GM18951 (cell line): ENCODE measurements around the gene FASN.
A peak's percentile ranks its signal among the peaks of the same experiment; 100 is the strongest.

Source experiments
- POLR2A ChIP-seq: IDR thresholded peaks from 4 replicates; pipeline ENCODE4 v1.6.1; 2011; ENCODE audit warnings: mild to moderate bottlenecking; ENCODE audit not compliant: insufficient read length, insufficient read depth; ENCODE audit errors: extremely low read depth
- in situ Hi-C: fragments of 300-500 bp; cut with MboI; formaldehyde crosslinking; loops from one replicate; pipeline ENCODE4 v1.12.0; 2022; ENCODE audit warnings: low sequenced_read_pairs, mixed read lengths, inconsistent platforms; ENCODE audit not compliant: unreplicated experiment

The FASN gene

DNA sequence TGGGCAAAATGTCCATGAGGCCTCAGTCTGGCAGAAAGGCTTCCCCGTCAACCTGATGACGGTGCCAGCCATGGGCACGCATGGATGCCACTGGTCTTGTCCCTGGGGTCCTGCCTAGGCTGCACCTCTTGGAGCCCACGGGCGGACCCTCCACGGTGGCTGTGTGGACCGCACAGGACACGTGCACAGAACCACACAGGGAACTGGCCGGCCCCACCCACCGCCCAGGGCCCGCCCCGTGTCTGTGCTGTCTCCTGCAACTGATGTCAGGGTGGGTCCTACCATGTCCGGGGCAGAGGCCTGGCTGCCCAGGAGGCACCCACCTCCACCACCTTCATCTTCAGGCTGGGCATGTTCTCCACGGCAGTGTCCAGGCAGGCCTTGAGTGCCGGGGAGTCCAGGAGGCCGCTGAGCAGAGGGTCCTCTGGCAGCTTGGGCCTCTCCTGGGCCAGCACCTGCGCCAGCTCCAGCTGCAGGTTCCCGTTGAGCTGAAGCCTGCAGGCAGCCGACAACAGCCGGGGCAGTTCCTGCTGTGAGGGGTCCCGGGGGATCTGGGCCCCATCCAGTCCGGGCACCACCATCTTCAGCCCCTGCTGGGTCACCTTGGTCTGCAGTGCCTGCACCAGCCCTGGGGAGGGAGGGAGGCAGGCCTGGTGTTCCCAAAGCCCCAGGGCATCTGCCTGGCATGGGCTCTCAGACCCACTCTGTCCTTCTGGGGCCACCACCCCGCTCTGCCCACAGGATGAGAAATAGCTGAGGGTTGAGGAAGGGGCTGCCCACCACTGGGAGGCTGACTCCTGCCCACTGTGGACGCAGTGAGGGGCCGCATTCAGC, 11.9 kb downstream of the FASN start:
- in situ Hi-C loops: no loop called here
- TF ChIP-seq POLR2A: no peak

DNA sequence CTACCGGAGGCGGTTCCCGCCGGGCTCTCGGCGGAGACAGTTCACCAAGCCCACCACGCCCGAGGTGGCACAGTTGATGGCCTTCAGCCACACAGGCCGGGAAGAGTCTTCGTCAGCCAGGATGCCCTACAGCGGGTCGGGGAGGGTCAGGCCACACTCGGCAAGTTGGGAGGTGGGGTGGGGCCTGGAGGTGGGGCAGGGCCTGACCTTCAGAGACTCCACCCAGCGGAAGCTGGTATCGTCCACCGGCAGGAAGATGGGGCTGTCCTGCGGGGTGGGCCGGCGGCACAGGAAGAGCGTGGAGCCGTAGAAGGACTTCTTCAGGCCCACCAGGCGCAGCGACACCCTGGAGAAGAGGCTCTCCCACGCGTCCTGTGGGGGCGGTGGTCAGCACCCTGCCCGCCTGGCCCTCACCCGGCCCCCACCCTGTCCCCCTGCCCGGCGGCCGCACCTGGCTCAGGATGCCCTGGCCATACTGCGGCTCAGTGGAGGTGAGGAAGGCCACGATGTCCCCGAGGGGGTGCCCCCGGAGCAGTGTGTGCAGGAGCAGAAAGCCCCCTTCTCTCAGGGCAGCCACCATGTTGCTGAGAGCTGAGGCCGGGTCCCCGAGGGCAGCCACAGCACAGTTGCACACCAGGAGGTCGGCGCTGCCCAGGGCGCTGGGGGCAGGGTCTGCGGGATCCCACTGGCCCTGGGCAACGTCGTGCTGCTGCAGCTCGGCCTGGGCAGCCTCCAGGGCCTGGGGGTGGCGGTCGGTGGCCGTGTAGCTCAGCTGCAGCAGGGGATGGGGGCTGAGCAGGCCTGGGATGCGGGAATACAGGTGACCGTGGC, 12.8 kb downstream of the FASN start:
- no peak for TF ChIP-seq POLR2A
- in situ Hi-C loops: no loop called here

DNA sequence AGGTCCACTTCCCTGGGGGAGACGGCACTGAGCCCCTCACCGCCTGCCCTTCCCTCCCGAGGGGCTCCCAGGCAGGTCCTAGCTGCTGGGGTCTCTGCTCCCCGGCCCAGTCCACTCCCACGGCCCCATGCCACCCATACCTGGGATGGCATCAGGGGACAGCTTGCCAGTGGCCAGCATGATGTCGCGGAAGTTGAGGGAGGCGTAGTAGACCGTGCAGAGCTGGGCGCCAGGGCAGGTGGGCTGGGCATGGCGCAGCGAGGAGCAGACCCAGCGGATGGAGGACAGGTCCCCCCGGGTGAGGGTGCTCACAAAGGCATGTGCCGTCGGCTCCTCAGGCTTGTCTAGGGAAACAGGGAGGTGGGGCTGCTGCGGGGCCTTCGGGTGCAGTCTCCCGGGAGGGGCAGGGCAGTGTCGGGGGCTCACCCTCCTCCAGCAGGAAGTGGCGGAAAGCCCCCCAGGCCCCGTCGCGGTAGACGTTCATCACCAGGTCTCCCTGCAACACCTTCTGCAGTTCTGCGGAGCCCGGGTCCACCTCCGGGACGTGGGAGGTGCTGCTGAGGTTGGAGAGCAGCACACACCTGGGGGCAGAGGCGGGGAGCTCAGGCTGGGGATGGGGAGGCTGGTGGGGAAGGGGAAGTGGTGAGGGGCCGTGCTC, 13.5 kb downstream of the FASN start:
- in situ Hi-C loops: no loop called here
- no peak for TF ChIP-seq POLR2A

GRCh38 chr17:82083533-82084359, 14.3 kb downstream of the FASN start:
- TF ChIP-seq POLR2A: peak; percentile 2
- in situ Hi-C loops: no loop called here

DNA sequence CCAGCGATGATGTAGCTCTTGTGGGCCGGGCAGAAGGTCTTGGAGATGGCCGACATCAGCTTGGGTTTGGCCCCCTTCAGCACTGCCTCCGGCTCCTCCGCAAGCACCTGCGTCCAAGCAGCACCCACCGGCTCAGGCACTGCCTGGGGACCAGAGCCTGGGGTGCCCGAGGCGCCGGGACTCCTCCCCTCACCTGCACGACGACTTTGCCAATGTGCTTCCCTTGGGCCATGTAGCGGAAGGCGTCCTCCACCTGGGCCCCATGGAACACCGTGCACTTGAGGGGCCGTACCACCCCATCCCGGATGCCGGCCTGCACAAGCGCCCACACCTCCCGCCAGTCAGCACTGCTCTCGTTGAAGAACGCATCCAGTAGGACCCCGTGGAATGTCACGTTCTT, 15.0 kb downstream of the FASN start:
- TF ChIP-seq POLR2A: no peak
- in situ Hi-C loops: no loop called here

DNA sequence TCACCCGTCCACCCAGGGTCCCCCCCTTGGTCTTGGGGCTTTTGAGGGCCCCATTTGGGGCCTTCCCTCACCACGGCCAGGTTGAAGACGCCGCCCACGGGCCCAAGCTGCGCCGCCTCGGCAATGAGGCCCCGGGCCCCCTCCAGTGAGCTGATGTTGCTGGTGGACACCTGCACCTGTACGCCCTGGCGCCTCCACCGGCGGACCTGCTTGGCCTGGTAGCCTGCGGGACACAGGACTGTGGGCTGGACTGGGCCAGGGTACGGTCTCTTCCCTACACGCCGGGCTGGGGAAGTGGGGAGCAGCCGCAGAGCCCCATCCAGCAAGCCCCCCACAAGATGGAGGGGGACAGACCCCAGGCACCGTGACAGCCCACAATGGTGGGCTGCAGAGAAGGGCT, 15.6 kb downstream of the FASN start:
- in situ Hi-C loops: no loop called here
- no peak for TF ChIP-seq POLR2A

GRCh38 chr17:82081966-82082365, 16.1 kb downstream of the FASN start:
- in situ Hi-C loops: no loop called here

DNA sequence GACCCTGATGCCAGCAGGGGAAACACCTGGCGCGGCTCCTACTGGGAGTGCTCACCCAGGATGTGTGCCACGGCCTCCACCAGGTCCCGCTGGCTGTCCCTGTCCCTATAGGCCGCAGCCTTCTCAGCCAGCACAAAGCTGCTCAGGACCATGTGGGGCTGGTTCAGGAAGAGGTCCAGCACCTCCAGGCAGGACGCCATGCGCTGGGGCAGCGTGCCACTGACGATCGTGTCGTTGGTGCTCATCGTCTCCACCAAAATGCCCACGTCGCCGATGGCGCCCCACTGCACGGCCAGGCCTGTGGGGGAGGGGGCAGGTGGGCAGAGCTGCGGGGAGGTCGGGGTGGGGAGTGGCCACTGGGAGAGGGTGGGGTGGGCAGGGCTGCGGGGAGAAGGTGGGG, 16.5 kb downstream of the FASN start:
- in situ Hi-C loops: no loop called here
- no peak for TF ChIP-seq POLR2A

More at GRCh38 chr17:82081966-82082365, 16.1 kb downstream of the FASN start:
- TF ChIP-seq POLR2A: no peak

- TF ChIP-seq POLR2A: no peak
- in situ Hi-C loops: no loop called here
These were observed 17.1 kb downstream of the FASN start for GRCh38 chr17:82080789-82081464.

- in situ Hi-C loops: no loop called here
- TF ChIP-seq POLR2A: no peak
These were observed 17.8 kb downstream of the FASN start for GRCh38 chr17:82080048-82080788.

DNA sequence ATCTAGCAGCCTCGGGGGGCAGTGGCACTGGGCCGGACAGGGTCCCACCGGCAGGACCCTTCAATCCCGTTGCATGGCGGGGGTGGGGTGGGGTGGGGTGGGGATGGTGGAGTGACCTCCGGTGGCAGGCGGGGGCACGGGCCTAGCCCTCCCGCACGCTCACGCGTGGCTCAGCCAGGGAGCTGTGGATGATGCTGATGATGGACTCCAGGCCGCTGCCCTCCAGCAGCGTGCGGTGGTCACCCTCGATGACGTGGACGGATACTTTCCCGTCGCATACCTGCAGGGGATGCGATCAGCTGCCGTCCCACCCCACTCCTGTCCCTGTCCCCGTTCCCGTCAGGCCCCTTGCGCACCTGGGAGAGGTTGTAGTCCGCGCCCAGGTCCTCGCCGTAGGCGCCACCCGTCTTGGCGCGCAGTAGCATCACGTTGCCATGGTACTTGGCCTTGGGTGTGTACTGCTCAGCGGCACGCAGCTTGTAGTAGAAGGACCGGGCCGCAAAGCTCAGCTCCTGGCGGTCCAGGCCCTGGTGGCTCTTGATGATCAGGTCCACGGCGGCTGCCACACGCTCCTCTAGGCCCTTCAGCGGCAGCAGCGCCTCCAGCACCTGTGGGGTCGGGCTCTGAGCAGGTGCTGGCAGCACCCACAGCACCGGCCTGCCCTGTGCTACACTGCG, 18.9 kb downstream of the FASN start:
- in situ Hi-C loops: no loop called here
- TF ChIP-seq POLR2A: no peak
